Measurements from ENCODE around the gene RNF43. TPM values are rescaled to one million over a fixed set of nuclear protein-coding genes. Genes with fewer than 3 reads are reported as not detected.

RNF43 gene
- total RNA-seq, 1 experiment from 2014 or later = 42.2 TPM

- Histone ChIP-seq H3K4me3 (replicated peaks in 1 of 2; ENCODE audit: low read depth in 1 of 2, low read length in 2 of 2) (no peak overlapping the region), H3K4me2 (ENCODE audit: low read length) (peak overlapping the region; percentile 40), H3K27me3 (ENCODE audit: insufficient read depth, low read length) (no peaks in the 10 kb centered on the region), H3K4me1 (ENCODE audit: control insufficient read depth in 1 of 2, insufficient read depth in 2 of 2, low read length in 2 of 2) (peaks cover 68% of the 10 kb centered on the region in 2 experiments), H3K9me2 (ENCODE audit: insufficient read depth) (no peaks in the 10 kb centered on the region), H3K9ac (ENCODE audit: low read length) (no peak overlapping the region), H3K27ac (ENCODE audit: low read depth, low read length) (peak overlapping the region; percentile 48), H3K9me3 (ENCODE audit: control insufficient read depth in 1 of 2, insufficient read depth in 1 of 2, low read depth in 1 of 2, low read length in 2 of 2) (no peaks in the 10 kb centered on the region), H4K20me1 (ENCODE audit: insufficient read depth) (no peaks in the 10 kb centered on the region), H3K36me3 (ENCODE audit: control insufficient read depth in 1 of 2, insufficient read depth in 2 of 2, low read length in 2 of 2) (peaks cover 0 to 10% of the 10 kb centered on the region in 2 experiments; a peak in 2 of 4 replicates), H3K79me2 (ENCODE audit: insufficient read depth, low read length) (peaks cover 89% of the 10 kb centered on the region), H2AFZ (ENCODE audit: low read depth, low read length, poor library complexity, severe bottlenecking) (no peak overlapping the region)
- POLR2A ChIA-PET = interaction anchor here (1.2 to 4.0 kb wide), 3 partner anchors 8 to 40 kb away, joined by 3 to 17 read pairs (median 4); partner anchors contain the start of genes RNF43 and SUPT4H1
- BruUV-seq (replicated peaks) = no TSS peak
- DNase-seq (ENCODE audit: low read depth, low spot score) (no peak), ATAC-seq (no peak; the same call in 1 of the 2 replicates)
- intact Hi-C loops (cut with micrococcal nuclease) = no loop called here
- no peak for TF ChIP-seq SP1 (IDR thresholded peaks at IDR 0.05; ENCODE audit: low read depth)
- TF ChIP-seq JUND (IDR thresholded peaks at IDR 0.05) = no peak
- TF ChIP-seq SIN3A (IDR thresholded peaks at IDR 0.05; ENCODE audit: low read depth) = no peak
- no peak for TF ChIP-seq ZNF274 (IDR thresholded peaks at IDR 0.05; ENCODE audit: low read depth, low read length)
- no peak for TF ChIP-seq ELF1 (IDR thresholded peaks at IDR 0.05; ENCODE audit: borderline replicate concordance, low read depth)
- TF ChIP-seq POLR2AphosphoS5 (IDR thresholded peaks at IDR 0.05; ENCODE audit: low read depth, low read length) = no peak
- TF ChIP-seq RAD21 (IDR thresholded peaks at IDR 0.05; ENCODE audit: low read depth) = no peak
- no peak for TF ChIP-seq REST (IDR thresholded peaks at IDR 0.05; ENCODE audit: low read depth)
- TF ChIP-seq CTCF (IDR thresholded peaks at IDR 0.05 in 2 of 3, conservative IDR thresholded peaks at IDR 0.05 in 1 of 3; ENCODE audit: borderline replicate concordance in 1 of 3, insufficient read depth in 1 of 3, low read depth in 2 of 3, low read length in 2 of 3) = no peak
- TF ChIP-seq FOSL1 (IDR thresholded peaks at IDR 0.05; ENCODE audit: low read depth) = no peak
- TF ChIP-seq POLR2A (IDR thresholded peaks at IDR 0.05; ENCODE audit: borderline replicate concordance, extremely low read depth, insufficient read depth, insufficient read length) = no peak
- no peak for TF ChIP-seq ATF3 (IDR thresholded peaks at IDR 0.05)
- TF ChIP-seq ZBTB33 (IDR thresholded peaks at IDR 0.05; ENCODE audit: extremely low read depth, insufficient replicate concordance, low read length) = no peak
- CTCF ChIA-PET = interaction anchor here (2.2 kb wide), 1 partner anchor 40 kb away, joined by 6 read pairs; the partner anchor contains the start of gene RNF43
- RAD21 ChIA-PET (ENCODE audit: low non-redundant PET in 1 of 2, low total read pairs in 2 of 2, uncharacterized antibody in 2 of 2, unreplicated experiment in 2 of 2) = no interaction called here
Measured at GRCh38 chr17:58377661-58378060, 39.7 kb downstream of the RNF43 start.
